Uterus (tissue), 2 donors: Measurements from ENCODE around the gene KCNH8.

ENCODE experiments used
- CTCF ChIP-seq, 4 experiments: fragments of 200-600 bp in 2 of 4; fragments of 450-650 bp in 2 of 4; sonication (generic) in 2 of 4; IDR thresholded peaks; one replicate each; pipeline ENCODE4 v1.5.1; 2016 to 2019; ENCODE audit warnings: antibody characterized with exemption in 4 of 4, mild to moderate bottlenecking in 2 of 4, moderate library complexity in 1 of 4
- POLR2A ChIP-seq, 2 donors: fragments of 450-650 bp; IDR thresholded peaks; one replicate each; pipeline ENCODE4 v1.6.1; 2016; ENCODE audit warnings: antibody characterized with exemption in 2 of 2, mild to moderate bottlenecking in 1 of 2, moderate library complexity in 1 of 2

DNA sequence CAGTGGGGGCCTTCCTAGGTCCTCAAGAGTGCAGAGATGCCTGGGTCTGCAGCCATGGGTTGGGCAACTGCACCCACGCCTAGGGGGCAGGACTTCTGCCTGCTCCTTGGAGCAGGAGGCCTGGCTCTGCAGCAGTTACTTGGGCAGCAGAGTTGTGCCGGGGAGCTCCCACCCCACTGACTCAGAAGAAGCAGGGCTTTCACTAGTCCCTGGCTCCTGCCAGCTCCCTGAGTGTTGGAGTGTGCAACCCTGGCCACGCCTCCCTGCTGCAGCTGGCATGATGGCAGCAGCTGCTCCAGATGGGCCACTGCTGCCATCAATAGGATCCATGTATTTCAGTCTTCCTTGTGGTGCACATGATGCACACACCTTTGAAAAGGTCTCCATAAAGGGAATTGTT lies 40.6 kb upstream of the KCNH8 start:
- TF ChIP-seq CTCF (IDR thresholded peaks at IDR 0.05) (no peak), POLR2A (IDR thresholded peaks at IDR 0.05) (no peak)
